ENCODE data around the gene TAB2.

GRCh38 chr6:149317644-149318571 lies at the start of gene TAB2:
- no peak; a peak in 2 of 5 replicates for TF ChIP-seq RAD21 (conservative IDR thresholded peaks at IDR 0.05 in 1 of 2, IDR thresholded peaks at IDR 0.05 in 1 of 2)
- no peak for TF ChIP-seq MYC (IDR thresholded peaks at IDR 0.05; ENCODE audit: borderline replicate concordance, low read length)
